Vagina (tissue), 2 donors: ENCODE measurements around the gene SH3BGRL2.
A peak's percentile ranks its signal among the peaks of the same experiment; 100 is the strongest.

Experiments used
- POLR2A ChIP-seq, 2 donors: fragments of 450-650 bp; IDR thresholded peaks; one replicate each; pipeline ENCODE4 v1.6.1; 2017; ENCODE audit warnings: antibody characterized with exemption in 2 of 2, mild to moderate bottlenecking in 2 of 2, moderate library complexity in 2 of 2
- POLR2AphosphoS5 ChIP-seq, 2 donors: sonication (generic); formaldehyde crosslinking; IDR thresholded peaks; one replicate each; pipeline ENCODE4 v1.9.0; 2017; ENCODE audit warnings: antibody characterized with exemption in 2 of 2, mild to moderate bottlenecking in 2 of 2, low read depth in 1 of 2; ENCODE audit not compliant: insufficient read depth in 1 of 2
- TF ChIP-seq, protein P1 (sequence below), 3 experiments: fragments of 450-650 bp in 2 of 3; fragments of 200-600 bp in 1 of 3; sonication (generic) in 1 of 3; IDR thresholded peaks; one replicate each; pipeline ENCODE4 v1.5.1; 2017 to 2019; ENCODE audit warnings: antibody characterized with exemption in 3 of 3, mild to moderate bottlenecking in 2 of 3, moderate library complexity in 2 of 3

GRCh38 chr6:79672631-79673111 is 41.5 kb downstream of the SH3BGRL2 start:
- TF ChIP-seq, protein P1, sequence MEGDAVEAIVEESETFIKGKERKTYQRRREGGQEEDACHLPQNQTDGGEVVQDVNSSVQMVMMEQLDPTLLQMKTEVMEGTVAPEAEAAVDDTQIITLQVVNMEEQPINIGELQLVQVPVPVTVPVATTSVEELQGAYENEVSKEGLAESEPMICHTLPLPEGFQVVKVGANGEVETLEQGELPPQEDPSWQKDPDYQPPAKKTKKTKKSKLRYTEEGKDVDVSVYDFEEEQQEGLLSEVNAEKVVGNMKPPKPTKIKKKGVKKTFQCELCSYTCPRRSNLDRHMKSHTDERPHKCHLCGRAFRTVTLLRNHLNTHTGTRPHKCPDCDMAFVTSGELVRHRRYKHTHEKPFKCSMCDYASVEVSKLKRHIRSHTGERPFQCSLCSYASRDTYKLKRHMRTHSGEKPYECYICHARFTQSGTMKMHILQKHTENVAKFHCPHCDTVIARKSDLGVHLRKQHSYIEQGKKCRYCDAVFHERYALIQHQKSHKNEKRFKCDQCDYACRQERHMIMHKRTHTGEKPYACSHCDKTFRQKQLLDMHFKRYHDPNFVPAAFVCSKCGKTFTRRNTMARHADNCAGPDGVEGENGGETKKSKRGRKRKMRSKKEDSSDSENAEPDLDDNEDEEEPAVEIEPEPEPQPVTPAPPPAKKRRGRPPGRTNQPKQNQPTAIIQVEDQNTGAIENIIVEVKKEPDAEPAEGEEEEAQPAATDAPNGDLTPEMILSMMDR (IDR thresholded peaks at IDR 0.05) = peak in 2 of 3 experiments; percentile 6 to 27
- TF ChIP-seq POLR2A (IDR thresholded peaks at IDR 0.05) (no peak), POLR2AphosphoS5 (IDR thresholded peaks at IDR 0.05; ENCODE audit: insufficient read depth in 1 of 2, low read depth in 1 of 2) (no peak)
